ENCODE data around the gene KAT2A.

Gene KAT2A

DNA sequence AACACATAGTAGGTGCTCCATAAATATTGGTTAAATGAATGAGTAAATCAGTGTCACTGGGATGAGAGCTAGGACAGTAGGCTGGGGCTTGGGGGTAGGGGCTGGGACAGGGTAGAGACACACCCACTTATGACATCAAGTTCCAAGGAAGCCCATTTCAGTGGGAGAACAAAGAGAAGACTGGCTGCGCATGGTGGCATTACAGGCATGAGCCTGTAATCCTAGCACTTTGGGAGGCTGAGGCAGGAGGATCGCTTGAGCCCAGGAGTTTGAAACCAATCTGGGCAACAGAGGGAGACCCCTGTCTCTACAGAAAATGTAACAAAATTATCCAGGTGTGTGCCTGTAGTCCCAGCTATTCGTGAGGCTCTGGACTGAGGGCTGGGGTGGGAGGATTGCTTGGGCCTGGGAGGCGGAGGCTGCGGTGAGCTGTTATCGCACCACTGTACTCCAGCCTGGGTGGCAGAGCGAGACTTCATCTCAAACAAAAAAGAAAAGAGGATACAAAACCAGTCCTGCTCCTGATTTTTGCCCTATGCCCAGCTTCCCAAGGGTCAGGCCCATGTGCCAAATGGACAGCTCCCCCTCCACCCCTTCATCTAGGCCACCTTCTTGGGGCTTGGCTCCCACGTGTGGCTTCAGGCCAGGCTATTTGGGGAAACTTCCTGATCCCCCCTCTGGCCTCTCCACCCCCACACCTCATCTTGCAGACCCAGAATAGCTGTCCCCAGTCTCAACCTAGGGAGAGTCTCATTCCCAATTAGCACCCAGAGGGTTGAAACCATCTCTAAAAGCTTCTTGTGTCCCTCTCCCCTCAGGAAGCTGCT, 30.0 kb downstream of the KAT2A start:
- no peak for TF ChIP-seq TEAD4 (IDR thresholded peaks at IDR 0.05)
- no peak for TF ChIP-seq CREB1 (IDR thresholded peaks at IDR 0.05; ENCODE audit: low read depth)
- no peak for TF ChIP-seq TAF1 (IDR thresholded peaks at IDR 0.05; ENCODE audit: low read depth)
- no peak for TF ChIP-seq ZBTB7A (IDR thresholded peaks at IDR 0.05; ENCODE audit: low read depth)

DNA sequence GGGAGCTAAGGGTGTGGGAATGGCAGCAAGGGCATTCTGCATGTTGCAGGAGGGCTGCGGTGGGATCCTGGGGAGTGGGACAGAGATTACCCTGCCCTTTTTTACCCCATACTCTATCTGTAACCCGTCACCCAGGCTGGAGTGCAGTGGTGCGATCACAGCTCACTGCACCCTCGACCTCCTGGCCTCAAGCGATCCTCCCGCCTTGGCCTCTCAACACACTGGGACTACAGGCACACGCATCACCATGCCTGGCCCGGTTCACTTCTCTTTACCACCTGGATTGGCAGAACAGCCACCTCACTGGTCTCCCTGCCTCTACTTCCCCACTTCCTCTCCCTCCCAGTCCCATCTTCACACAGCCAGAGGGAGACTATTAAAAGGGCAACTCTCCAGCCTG, 32.4 kb downstream of the KAT2A start:
- TF ChIP-seq EGR1 (IDR thresholded peaks at IDR 0.05) (no peak), TAF1 (IDR thresholded peaks at IDR 0.05; ENCODE audit: low read depth) (no peak), FOXM1 (IDR thresholded peaks at IDR 0.05; ENCODE audit: borderline replicate concordance, low read depth) (no peak), YY1 (IDR thresholded peaks at IDR 0.05; ENCODE audit: low read depth) (no peak), TEAD4 (IDR thresholded peaks at IDR 0.05) (no peak)
- TF ChIP-seq, protein P1, sequence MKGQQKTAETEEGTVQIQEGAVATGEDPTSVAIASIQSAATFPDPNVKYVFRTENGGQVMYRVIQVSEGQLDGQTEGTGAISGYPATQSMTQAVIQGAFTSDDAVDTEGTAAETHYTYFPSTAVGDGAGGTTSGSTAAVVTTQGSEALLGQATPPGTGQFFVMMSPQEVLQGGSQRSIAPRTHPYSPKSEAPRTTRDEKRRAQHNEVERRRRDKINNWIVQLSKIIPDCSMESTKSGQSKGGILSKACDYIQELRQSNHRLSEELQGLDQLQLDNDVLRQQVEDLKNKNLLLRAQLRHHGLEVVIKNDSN (IDR thresholded peaks at IDR 0.05), result no peak
- TF ChIP-seq, protein P2, sequence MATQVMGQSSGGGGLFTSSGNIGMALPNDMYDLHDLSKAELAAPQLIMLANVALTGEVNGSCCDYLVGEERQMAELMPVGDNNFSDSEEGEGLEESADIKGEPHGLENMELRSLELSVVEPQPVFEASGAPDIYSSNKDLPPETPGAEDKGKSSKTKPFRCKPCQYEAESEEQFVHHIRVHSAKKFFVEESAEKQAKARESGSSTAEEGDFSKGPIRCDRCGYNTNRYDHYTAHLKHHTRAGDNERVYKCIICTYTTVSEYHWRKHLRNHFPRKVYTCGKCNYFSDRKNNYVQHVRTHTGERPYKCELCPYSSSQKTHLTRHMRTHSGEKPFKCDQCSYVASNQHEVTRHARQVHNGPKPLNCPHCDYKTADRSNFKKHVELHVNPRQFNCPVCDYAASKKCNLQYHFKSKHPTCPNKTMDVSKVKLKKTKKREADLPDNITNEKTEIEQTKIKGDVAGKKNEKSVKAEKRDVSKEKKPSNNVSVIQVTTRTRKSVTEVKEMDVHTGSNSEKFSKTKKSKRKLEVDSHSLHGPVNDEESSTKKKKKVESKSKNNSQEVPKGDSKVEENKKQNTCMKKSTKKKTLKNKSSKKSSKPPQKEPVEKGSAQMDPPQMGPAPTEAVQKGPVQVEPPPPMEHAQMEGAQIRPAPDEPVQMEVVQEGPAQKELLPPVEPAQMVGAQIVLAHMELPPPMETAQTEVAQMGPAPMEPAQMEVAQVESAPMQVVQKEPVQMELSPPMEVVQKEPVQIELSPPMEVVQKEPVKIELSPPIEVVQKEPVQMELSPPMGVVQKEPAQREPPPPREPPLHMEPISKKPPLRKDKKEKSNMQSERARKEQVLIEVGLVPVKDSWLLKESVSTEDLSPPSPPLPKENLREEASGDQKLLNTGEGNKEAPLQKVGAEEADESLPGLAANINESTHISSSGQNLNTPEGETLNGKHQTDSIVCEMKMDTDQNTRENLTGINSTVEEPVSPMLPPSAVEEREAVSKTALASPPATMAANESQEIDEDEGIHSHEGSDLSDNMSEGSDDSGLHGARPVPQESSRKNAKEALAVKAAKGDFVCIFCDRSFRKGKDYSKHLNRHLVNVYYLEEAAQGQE (IDR thresholded peaks at IDR 0.05; ENCODE audit: low read depth), result no peak

DNA sequence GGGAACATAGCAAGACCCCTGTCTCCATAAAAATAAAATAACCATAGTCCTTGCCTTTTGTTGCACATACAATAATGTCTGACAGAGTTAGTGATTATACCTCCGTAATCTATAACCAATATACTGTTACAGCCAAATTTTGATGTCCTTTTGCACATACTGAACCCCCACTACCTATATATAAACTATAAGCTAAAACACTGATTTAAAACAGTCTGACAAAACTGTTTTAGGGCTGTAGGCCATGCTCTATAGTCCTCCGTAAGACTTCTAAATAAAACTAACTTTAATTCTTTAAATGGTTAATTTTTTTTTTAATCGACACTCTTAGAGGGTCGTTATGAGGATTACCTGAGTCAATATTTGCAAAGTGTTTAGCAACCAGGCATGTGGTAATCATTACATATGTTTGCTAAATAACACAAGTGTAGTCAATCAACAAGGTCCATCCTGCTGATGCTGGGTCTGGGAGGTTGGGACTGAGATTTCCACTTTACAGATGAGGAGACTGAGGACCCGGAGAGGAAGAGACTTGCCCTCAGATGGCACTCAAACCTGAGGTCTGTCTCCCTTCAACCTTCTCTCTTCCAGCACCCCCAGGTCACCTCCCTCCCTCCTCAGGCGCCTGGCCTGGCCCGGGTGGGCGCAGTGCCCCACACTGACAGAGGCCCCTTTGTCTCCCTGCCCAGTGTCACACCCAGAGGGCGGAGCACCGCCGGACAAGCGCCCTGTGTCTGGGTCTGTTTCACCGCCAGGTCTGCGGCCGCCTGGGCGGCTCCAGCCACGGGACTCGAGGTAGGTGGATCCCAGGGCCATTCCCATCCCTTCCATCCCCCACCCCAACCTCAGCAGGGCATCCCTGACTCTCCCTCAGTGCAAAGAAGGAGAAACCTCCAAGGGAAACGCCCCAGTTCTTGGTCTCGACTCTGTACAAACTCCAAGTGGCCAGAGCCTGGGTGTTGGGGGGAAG, 33.1 kb downstream of the KAT2A start:
- TF ChIP-seq RAD21 (IDR thresholded peaks at IDR 0.05; ENCODE audit: low read depth) (no peak), EGR1 (IDR thresholded peaks at IDR 0.05) (no peak), TEAD4 (IDR thresholded peaks at IDR 0.05) (no peak), TAF1 (IDR thresholded peaks at IDR 0.05; ENCODE audit: low read depth) (no peak), FOXM1 (IDR thresholded peaks at IDR 0.05; ENCODE audit: borderline replicate concordance, low read depth) (no peak), TCF12 (IDR thresholded peaks at IDR 0.05; ENCODE audit: low read depth) (no peak), YY1 (IDR thresholded peaks at IDR 0.05; ENCODE audit: low read depth) (no peak), CREB1 (IDR thresholded peaks at IDR 0.05; ENCODE audit: low read depth) (no peak), EP300 (IDR thresholded peaks at IDR 0.05; ENCODE audit: borderline replicate concordance) (no peak), CEBPB (IDR thresholded peaks at IDR 0.05) (no peak), NFIC (IDR thresholded peaks at IDR 0.05) (no peak)
- TF ChIP-seq, protein P1 (IDR thresholded peaks at IDR 0.05), result no peak
- TF ChIP-seq, protein P2 (IDR thresholded peaks at IDR 0.05; ENCODE audit: low read depth), result no peak
- TF ChIP-seq, protein P3, sequence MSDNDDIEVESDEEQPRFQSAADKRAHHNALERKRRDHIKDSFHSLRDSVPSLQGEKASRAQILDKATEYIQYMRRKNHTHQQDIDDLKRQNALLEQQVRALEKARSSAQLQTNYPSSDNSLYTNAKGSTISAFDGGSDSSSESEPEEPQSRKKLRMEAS (IDR thresholded peaks at IDR 0.05), result no peak

DNA sequence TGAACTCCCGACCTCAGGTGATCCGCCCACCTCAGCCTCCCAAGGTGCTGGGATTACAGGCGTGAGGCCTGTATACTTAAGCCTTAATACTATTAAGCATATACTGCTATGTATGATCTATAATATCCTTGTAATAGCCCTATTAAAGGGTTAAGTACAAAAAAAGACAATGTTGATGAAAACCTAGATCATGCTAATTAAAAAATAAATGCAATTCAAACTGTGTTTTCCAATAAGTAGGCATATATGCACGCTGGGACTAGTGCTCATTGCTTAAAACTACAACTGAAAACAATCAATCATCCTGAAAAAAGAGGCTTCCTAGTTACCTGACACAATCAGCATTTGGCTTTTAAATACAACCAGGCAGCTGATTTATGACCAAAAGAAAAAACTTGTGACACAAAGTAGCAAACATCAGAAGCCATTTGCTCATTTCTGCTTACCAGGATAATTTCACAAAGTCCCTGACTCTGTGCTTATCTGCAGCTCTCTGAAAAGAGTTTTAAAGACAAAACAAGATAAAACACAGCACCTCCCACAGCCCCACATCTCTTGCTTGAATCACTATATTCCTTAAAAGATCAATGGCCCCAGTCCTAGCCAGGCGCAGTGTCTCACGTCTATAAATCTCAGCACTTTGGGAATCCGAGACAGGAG, 34.0 kb downstream of the KAT2A start:
- no peak for TF ChIP-seq EP300 (IDR thresholded peaks at IDR 0.05; ENCODE audit: borderline replicate concordance)
- TF ChIP-seq, protein P2 (IDR thresholded peaks at IDR 0.05; ENCODE audit: low read depth), result no peak
- no peak for TF ChIP-seq TEAD4 (IDR thresholded peaks at IDR 0.05)
- no peak for TF ChIP-seq NFIC (IDR thresholded peaks at IDR 0.05)
- TF ChIP-seq RAD21 (IDR thresholded peaks at IDR 0.05; ENCODE audit: low read depth), result no peak
- TF ChIP-seq FOXM1 (IDR thresholded peaks at IDR 0.05; ENCODE audit: borderline replicate concordance, low read depth), result no peak
- TF ChIP-seq, protein P1 (IDR thresholded peaks at IDR 0.05), result no peak
- TF ChIP-seq CEBPB (IDR thresholded peaks at IDR 0.05), result no peak
- no peak for TF ChIP-seq TAF1 (IDR thresholded peaks at IDR 0.05; ENCODE audit: low read depth)
- no peak for TF ChIP-seq CREB1 (IDR thresholded peaks at IDR 0.05; ENCODE audit: low read depth)
- no peak for TF ChIP-seq ZBTB7A (IDR thresholded peaks at IDR 0.05; ENCODE audit: low read depth)
- TF ChIP-seq, protein P3 (IDR thresholded peaks at IDR 0.05), result no peak
- TF ChIP-seq YY1 (IDR thresholded peaks at IDR 0.05; ENCODE audit: low read depth), result no peak
- TF ChIP-seq TCF12 (IDR thresholded peaks at IDR 0.05; ENCODE audit: low read depth), result no peak
- no peak for TF ChIP-seq EGR1 (IDR thresholded peaks at IDR 0.05)
